A673 (cell line): ENCODE measurements around the gene CYTH4. TPM values are rescaled to one million over a fixed set of nuclear protein-coding genes. Genes with fewer than 3 reads are reported as not detected.

Experiments
- BruUV-seq: library from RNA; stranded (reverse); fragments of 400-500 nt; replicated peaks from 2 replicates; lab custom pipeline; 2021; lab: Mats Ljungman, UMichigan
- CTCF ChIA-PET: fragments of 300-600 bp; sonication (Branson Sonifier 250); formaldehyde crosslinking; loops from one replicate; lab custom pipeline; 2022; ENCODE audit warnings: antibody characterized with exemption; lab: Charles Lee
- POLR2A ChIA-PET: fragments of 300-600 bp; sonication (Branson Sonifier 250); formaldehyde crosslinking; loops from one replicate; lab custom pipeline; 2022; ENCODE audit warnings: antibody characterized with exemption; ENCODE audit not compliant: low non-redundant PET; lab: Charles Lee
- DNase-seq: peaks from one replicate; pipeline ENCODE4 v3.0.0-alpha.2; 2015; ENCODE audit warnings: low spot score
- H3K27ac ChIP-seq: fragments of 200-600 bp; sonication (generic); 2 replicates; pipeline ENCODE4 v1.5.1; 2016; ENCODE audit warnings: mixed run types, low read depth, mild to moderate bottlenecking, mixed read lengths, antibody characterized with exemption, low read length; ENCODE audit not compliant: poor library complexity, severe bottlenecking
- H3K27me3 ChIP-seq: fragments of 200-600 bp; sonication (generic); replicated peaks from 2 replicates; pipeline ENCODE4 v1.6.1; 2017; ENCODE audit warnings: mixed run types, low read depth, mild to moderate bottlenecking, mixed read lengths, antibody characterized with exemption, low read length; ENCODE audit not compliant: insufficient read depth, poor library complexity
- H3K36me3 ChIP-seq: fragments of 200-600 bp; sonication (generic); 2 replicates; pipeline ENCODE4 v1.6.1; 2016; ENCODE audit warnings: mixed run types, mild to moderate bottlenecking, mixed read lengths, antibody characterized with exemption, low read length; ENCODE audit not compliant: insufficient read depth, poor library complexity, severe bottlenecking
- H3K4me1 ChIP-seq: fragments of 200-600 bp; sonication (generic); 2 replicates; pipeline ENCODE4 v1.6.1; 2017; ENCODE audit warnings: mixed run types, mild to moderate bottlenecking, mixed read lengths, antibody characterized with exemption, low read length; ENCODE audit not compliant: insufficient read depth, poor library complexity, severe bottlenecking
- H3K4me3 ChIP-seq: fragments of 200-600 bp; sonication (generic); 2 replicates; pipeline ENCODE4 v1.5.1; 2016; ENCODE audit warnings: low read depth, mixed run types, mild to moderate bottlenecking, mixed read lengths, low read length; ENCODE audit not compliant: poor library complexity, severe bottlenecking
- H3K9me3 ChIP-seq: fragments of 200-600 bp; sonication (generic); 2 replicates; pipeline ENCODE4 v1.6.1; 2016; ENCODE audit warnings: mixed run types, low read depth, mild to moderate bottlenecking, mixed read lengths, antibody characterized with exemption, low read length; ENCODE audit not compliant: poor library complexity, severe bottlenecking
- EZH2 ChIP-seq: fragments of 200-600 bp; sonication (generic); IDR thresholded peaks from 2 replicates; pipeline ENCODE4 v1.6.1; 2017; ENCODE audit warnings: borderline replicate concordance, low read depth, mild to moderate bottlenecking, mixed read lengths, antibody characterized with exemption, low read length; ENCODE audit not compliant: poor library complexity, severe bottlenecking
- intact Hi-C: fragments of 100-400 bp; cut with micrococcal nuclease; formaldehyde crosslinking; loops from one replicate; pipeline ENCODE4 v1.10.0; 2022; ENCODE audit not compliant: unreplicated experiment
- total RNA-seq: library from RNA; stranded (reverse); gene quantifications from 2 replicates; pipeline ENCODE4 v1.2.3, GENCODE V29; 2021
- TF ChIP-seq, protein P1 (sequence below): fragments of 300-800, 200-600 bp; sonication (generic); conservative IDR thresholded peaks from 2 replicates; pipeline ENCODE4 v1.5.1; 2017; ENCODE audit warnings: low read depth, mild to moderate bottlenecking, antibody characterized with exemption, low read length, moderate library complexity, mixed read lengths

The CYTH4 gene
- total RNA-seq, 1 experiment from 2014 or later = not detected

DNA sequence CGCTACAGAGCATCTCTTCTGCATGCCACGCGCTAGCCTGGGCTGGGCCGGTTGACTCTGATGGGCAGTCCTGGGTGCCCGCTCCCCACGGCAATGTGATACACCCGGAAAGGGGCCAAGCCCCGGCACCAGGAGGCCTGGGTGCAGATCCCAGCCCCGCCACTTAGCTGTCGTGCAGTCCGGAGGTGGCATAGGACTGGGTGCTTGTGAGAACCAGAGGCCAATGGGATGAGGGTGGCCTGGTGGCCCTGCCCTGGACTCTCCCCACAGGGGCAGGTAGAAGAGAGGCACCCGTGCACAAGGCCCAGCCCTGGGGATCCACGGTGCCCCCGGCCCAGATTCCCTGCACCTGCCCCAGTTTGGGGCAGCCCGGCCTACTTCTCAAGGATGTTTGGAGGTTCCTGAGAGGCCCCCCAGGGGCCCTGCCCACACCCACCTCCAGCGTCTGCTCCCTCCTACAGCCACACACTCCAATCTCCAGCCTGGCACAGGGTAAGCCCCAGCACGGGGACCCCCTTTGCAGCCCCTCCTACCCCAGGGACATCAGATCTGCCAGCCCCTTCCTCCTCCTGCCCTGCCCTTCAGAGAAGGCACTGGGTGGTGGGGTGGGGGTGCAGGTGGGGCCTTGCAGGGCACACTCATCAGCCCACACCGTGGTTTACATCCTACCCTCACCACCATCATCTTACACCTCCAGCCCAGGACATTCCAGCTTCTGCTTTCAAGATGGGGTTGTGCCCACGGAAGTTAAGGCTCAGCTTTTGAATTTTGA, 66.9 kb downstream of the CYTH4 start:
- H3K4me3 ChIP-seq = no peak overlapping the region
- H3K4me1 ChIP-seq = no peaks in the 10 kb centered on the region
- CTCF ChIA-PET = no interaction called here
- no peaks in the 10 kb centered on the region for H3K27me3 ChIP-seq
- TF ChIP-seq, protein P1, sequence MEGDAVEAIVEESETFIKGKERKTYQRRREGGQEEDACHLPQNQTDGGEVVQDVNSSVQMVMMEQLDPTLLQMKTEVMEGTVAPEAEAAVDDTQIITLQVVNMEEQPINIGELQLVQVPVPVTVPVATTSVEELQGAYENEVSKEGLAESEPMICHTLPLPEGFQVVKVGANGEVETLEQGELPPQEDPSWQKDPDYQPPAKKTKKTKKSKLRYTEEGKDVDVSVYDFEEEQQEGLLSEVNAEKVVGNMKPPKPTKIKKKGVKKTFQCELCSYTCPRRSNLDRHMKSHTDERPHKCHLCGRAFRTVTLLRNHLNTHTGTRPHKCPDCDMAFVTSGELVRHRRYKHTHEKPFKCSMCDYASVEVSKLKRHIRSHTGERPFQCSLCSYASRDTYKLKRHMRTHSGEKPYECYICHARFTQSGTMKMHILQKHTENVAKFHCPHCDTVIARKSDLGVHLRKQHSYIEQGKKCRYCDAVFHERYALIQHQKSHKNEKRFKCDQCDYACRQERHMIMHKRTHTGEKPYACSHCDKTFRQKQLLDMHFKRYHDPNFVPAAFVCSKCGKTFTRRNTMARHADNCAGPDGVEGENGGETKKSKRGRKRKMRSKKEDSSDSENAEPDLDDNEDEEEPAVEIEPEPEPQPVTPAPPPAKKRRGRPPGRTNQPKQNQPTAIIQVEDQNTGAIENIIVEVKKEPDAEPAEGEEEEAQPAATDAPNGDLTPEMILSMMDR = no peak
- TF ChIP-seq EZH2 = no peak
- intact Hi-C loops = no loop called here
- H3K9me3 ChIP-seq = no peaks in the 10 kb centered on the region
- H3K27ac ChIP-seq = no peak overlapping the region
- no TSS peak for BruUV-seq
- DNase-seq = no peak
- no peaks in the 10 kb centered on the region for H3K36me3 ChIP-seq
- POLR2A ChIA-PET = no interaction called here

DNA sequence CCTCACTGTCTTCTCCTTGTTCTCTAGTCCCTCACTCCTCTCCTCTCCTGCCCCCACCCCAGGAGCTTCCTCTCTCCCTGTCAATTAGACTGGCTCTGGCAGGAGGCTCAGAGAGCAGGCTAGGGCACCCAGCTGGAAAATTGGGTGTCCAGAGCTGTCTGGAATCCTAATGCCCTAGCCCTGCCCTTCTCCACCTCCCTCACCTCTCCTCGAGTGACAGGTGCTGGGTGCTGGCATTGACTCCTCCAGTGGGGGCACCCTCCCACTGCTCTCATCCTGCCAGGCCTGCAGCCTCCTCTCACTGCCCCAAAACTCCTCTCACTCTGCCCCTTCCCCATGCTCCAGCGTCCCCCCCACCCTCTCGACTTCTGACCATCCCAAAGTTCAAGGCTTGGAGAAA, 68.9 kb downstream of the CYTH4 start:
- POLR2A ChIA-PET = no interaction called here
- Histone ChIP-seq H3K27me3 (no peaks in the 10 kb centered on the region), H3K27ac (no peak overlapping the region), H3K9me3 (no peaks in the 10 kb centered on the region), H3K4me3 (no peak overlapping the region), H3K4me1 (no peaks in the 10 kb centered on the region), H3K36me3 (no peaks in the 10 kb centered on the region)
- CTCF ChIA-PET = no interaction called here
- no peak for TF ChIP-seq EZH2
- TF ChIP-seq, protein P1 = no peak
- BruUV-seq = no TSS peak
- no peak for DNase-seq
- intact Hi-C loops = no loop called here

DNA sequence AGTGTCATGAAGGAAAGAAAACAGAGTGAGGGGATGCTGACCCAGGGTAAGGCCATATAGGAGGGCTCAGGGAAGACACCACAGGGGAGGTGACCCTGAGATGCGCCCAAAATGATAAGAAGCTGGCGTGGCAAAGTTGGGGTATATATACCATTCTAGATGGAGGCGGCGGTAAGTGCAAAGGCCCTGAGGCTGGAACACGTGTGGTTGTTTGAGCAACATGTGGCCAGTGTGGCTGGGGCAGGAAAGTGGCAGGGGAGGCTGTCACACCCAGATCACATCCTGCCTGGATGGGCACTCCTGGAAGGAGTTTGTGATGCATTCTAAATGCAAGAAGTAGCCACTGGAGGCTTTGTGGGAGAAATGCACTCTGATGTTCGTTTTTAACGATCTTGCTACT, 70.2 kb downstream of the CYTH4 start:
- ChIA-PET CTCF (no interaction called here), POLR2A (no interaction called here)
- H3K4me3 ChIP-seq = no peak overlapping the region
- BruUV-seq = no TSS peak
- H3K9me3 ChIP-seq = no peaks in the 10 kb centered on the region
- DNase-seq = no peak
- no peaks in the 10 kb centered on the region for H3K4me1 ChIP-seq
- TF ChIP-seq EZH2 = no peak
- TF ChIP-seq, protein P1 = no peak
- H3K27ac ChIP-seq = no peak overlapping the region
- no peaks in the 10 kb centered on the region for H3K27me3 ChIP-seq
- H3K36me3 ChIP-seq = no peaks in the 10 kb centered on the region
- intact Hi-C loops = no loop called here
